IMR-90 (cell line): Measurements from ENCODE around the gene FLCN. TPM values are rescaled to one million over a fixed set of nuclear protein-coding genes. Genes with fewer than 3 reads are reported as not detected.

Source experiments
- ATAC-seq: fragments of 200-7000 bp; cut with Tn5 transposase; 2 replicates; pipeline ENCODE4 v1.9.1; 2020; ENCODE audit warnings: low read depth, mild to moderate bottlenecking, moderate library complexity
- BruUV-seq: library from RNA; stranded (reverse); fragments of 400-500 nt; replicated peaks from 2 replicates; lab custom pipeline; 2021; lab: Mats Ljungman, UMichigan
- CTCF ChIA-PET: fragments of 300-600 bp; formaldehyde crosslinking; extraction: SDS; loops from one replicate; lab custom pipeline; 2021; ENCODE audit warnings: antibody characterized with exemption; lab: Yijun Ruan, JAX
- POLR2A ChIA-PET: fragments of 300-600 bp; sonication (Branson Sonifier 250); formaldehyde crosslinking; loops from one replicate; lab custom pipeline; 2022; ENCODE audit warnings: antibody characterized with exemption; ENCODE audit not compliant: unreplicated experiment; lab: Charles Lee
- DNase-seq: peaks from one replicate; pipeline ENCODE4 v3.0.0; 2013
- H2AFZ ChIP-seq: replicated peaks from 2 replicates; pipeline ENCODE3; 2013; ENCODE audit warnings: low read length, mild to moderate bottlenecking; ENCODE audit not compliant: poor library complexity
- H2AK5ac ChIP-seq: 2 replicates; pipeline ENCODE4 v1.6.1; 2013; ENCODE audit warnings: low read depth, low read length, inconsistent platforms
- H2AK9ac ChIP-seq: replicated peaks from 2 replicates; pipeline ENCODE3; 2013; ENCODE audit warnings: mild to moderate bottlenecking, low read depth, low read length, moderate library complexity; ENCODE audit not compliant: poor library complexity
- H2BK120ac ChIP-seq: 2 replicates; pipeline ENCODE4 v1.6.1; 2013; ENCODE audit warnings: low read depth, low read length, inconsistent platforms
- H2BK15ac ChIP-seq: 3 replicates; pipeline ENCODE4 v1.6.1; 2013; ENCODE audit warnings: low read depth, low read length, inconsistent platforms
- H2BK20ac ChIP-seq: 2 replicates; pipeline ENCODE4 v1.6.1; 2013; ENCODE audit warnings: low read depth, mild to moderate bottlenecking, inconsistent platforms, low read length, moderate library complexity
- H2BK5ac ChIP-seq: 2 replicates; pipeline ENCODE4 v1.6.1; 2013; ENCODE audit warnings: mild to moderate bottlenecking, low read depth, low read length, inconsistent platforms; ENCODE audit not compliant: poor library complexity, severe bottlenecking
- H3K14ac ChIP-seq: replicated peaks from 2 replicates; pipeline ENCODE4 v1.6.1; 2013; ENCODE audit warnings: low read depth, low read length, inconsistent platforms
- H3K18ac ChIP-seq: 2 replicates; pipeline ENCODE4 v1.6.1; 2013; ENCODE audit warnings: low read depth, low read length, control low read depth
- H3K23ac ChIP-seq: 2 replicates; pipeline ENCODE4 v1.6.1; 2013; ENCODE audit warnings: low read depth, low read length, inconsistent platforms
- H3K27ac ChIP-seq: 2 replicates; pipeline ENCODE4 v1.5.1; 2013; ENCODE audit warnings: mild to moderate bottlenecking, control low read depth, low read length; ENCODE audit not compliant: insufficient read depth
- H3K27me3 ChIP-seq: 2 replicates; pipeline ENCODE4 v1.6.1; 2013; ENCODE audit warnings: low read length; ENCODE audit not compliant: control insufficient read depth, insufficient read depth
- H3K36me3 ChIP-seq: 2 replicates; pipeline ENCODE4 v1.6.1; 2013; ENCODE audit warnings: low read length, mixed read lengths; ENCODE audit not compliant: control insufficient read depth, insufficient read depth
- H3K4ac ChIP-seq: 2 replicates; pipeline ENCODE4 v1.6.1; 2013; ENCODE audit warnings: low read depth, low read length, inconsistent platforms
- H3K4me1 ChIP-seq: 2 replicates; pipeline ENCODE4 v1.6.1; 2013; ENCODE audit warnings: low read length, mixed read lengths; ENCODE audit not compliant: control insufficient read depth, insufficient read depth
- H3K4me2 ChIP-seq: 2 replicates; pipeline ENCODE4 v1.6.1; 2013; ENCODE audit warnings: low read depth, mild to moderate bottlenecking, control low read depth, low read length, moderate library complexity
- H3K4me3 ChIP-seq: 2 replicates; pipeline ENCODE4 v1.5.1; 2013; ENCODE audit warnings: low read depth, mild to moderate bottlenecking, control low read depth, low read length, moderate library complexity; ENCODE audit not compliant: insufficient read depth
- H3K56ac ChIP-seq: 2 replicates; pipeline ENCODE4 v1.6.1; 2013; ENCODE audit warnings: low read length, inconsistent platforms; ENCODE audit not compliant: insufficient read depth; ENCODE audit errors: extremely low read depth
- H3K79me1 ChIP-seq, 2 experiments: 2 replicates each; pipeline ENCODE4 v1.6.1; 2013; ENCODE audit warnings: low read length in 2 of 2, inconsistent platforms in 1 of 2, low read depth in 1 of 2
- H3K9ac ChIP-seq: 2 replicates; pipeline ENCODE4 v1.6.1; 2013; ENCODE audit warnings: low read depth, low read length, control low read depth
- H3K9me1 ChIP-seq: 2 replicates; pipeline ENCODE4 v1.6.1; 2013; ENCODE audit warnings: low read length, inconsistent platforms; ENCODE audit not compliant: insufficient read depth
- H3K9me3 ChIP-seq: 2 replicates; pipeline ENCODE4 v1.6.1; 2013; ENCODE audit warnings: low read length; ENCODE audit not compliant: control insufficient read depth, insufficient read depth
- H4K20me1 ChIP-seq: 2 replicates; pipeline ENCODE4 v1.6.1; 2013; ENCODE audit warnings: low read length, inconsistent platforms; ENCODE audit not compliant: insufficient read depth
- H4K5ac ChIP-seq: 2 replicates; pipeline ENCODE4 v1.6.1; 2013; ENCODE audit warnings: mild to moderate bottlenecking, low read depth, low read length, control low read depth
- H4K8ac ChIP-seq, 2 experiments: 2 replicates each; pipeline ENCODE4 v1.6.1; 2013; ENCODE audit warnings: low read depth in 2 of 2, low read length in 2 of 2, control low read depth in 1 of 2, inconsistent platforms in 1 of 2
- H4K91ac ChIP-seq: 2 replicates; pipeline ENCODE4 v1.6.1; 2013; ENCODE audit warnings: low read depth, low read length, inconsistent platforms; ENCODE audit not compliant: insufficient read depth
- NFE2L2 ChIP-seq: fragments of 150-350 bp; IDR thresholded peaks from 2 replicates; pipeline ENCODE4 v1.6.1; 2016; ENCODE audit warnings: low read depth, mild to moderate bottlenecking, low read length
- RAD21 ChIP-seq: IDR thresholded peaks from 2 replicates; pipeline ENCODE4 v1.6.1; 2012; ENCODE audit warnings: low read length, improper control_type of control experiment
- RFX5 ChIP-seq: IDR thresholded peaks from 2 replicates; pipeline ENCODE4 v1.8.0; 2012; ENCODE audit warnings: low read depth, mild to moderate bottlenecking, low read length, moderate library complexity
- WGBS, 2 experiments: methylation state at CpG; one replicate each; pipeline versions ENCODE4 v1.1.5 to v1.1.7; 2013; ENCODE audit warnings: missing lambda C conversion rate in 2 of 2; ENCODE audit not compliant: insufficient read length in 1 of 2; ENCODE audit errors: extremely low coverage in 2 of 2; 5-methylcytosine and 5-hydroxymethylcytosine counted together
- dilution Hi-C: fragments of 300-500 bp; cut with HindIII; formaldehyde crosslinking; loops from one replicate; pipeline ENCODE4 v1.14.3; 2018; ENCODE audit warnings: low sequenced_read_pairs; ENCODE audit not compliant: unreplicated experiment
- in situ Hi-C: fragments of 300-500 bp; cut with MboI; formaldehyde crosslinking; loops from 3 replicates; pipeline ENCODE4 v1.14.3; 2019; ENCODE audit warnings: low sequenced_read_pairs, inconsistent platforms, mixed read lengths
- intact Hi-C: fragments of 100-400 bp; cut with micrococcal nuclease; formaldehyde crosslinking; loops from 2 replicates; pipeline ENCODE4 v1.10.0; 2022
- polyA plus RNA-seq, 3 experiments: library from polyadenylated mRNA; depleted of rRNA; stranded (reverse); fragments of >200 nt; gene quantifications; 2 replicates each; pipeline ENCODE4 v1.2.3, GENCODE V29; 2012; ENCODE audit warnings: low replicate concordance in 1 of 3
- total RNA-seq: library from RNA; depleted of rRNA; stranded (reverse); fragments of >200 nt; gene quantifications from 2 replicates; pipeline ENCODE4 v1.2.3, GENCODE V29; 2012

The FLCN gene
- total and polyA plus RNA-seq, 2 of the 4 experiments (the other 2 are of a cell fraction) = 16.8 to 24.8 TPM

- Histone ChIP-seq H3K9ac (no peak overlapping the region), H3K23ac (no peak overlapping the region; the same call in 1 of the 2 replicates), H3K79me1 (peaks cover 0 to 7% of the 10 kb centered on the region in 2 experiments; a peak in 2 of 4 replicates), H3K56ac (no peak overlapping the region), H2AK9ac (peak overlapping the region; percentile 75), H3K4ac (peak overlapping the region; percentile 75), H3K18ac (peak overlapping the region; percentile 29; the same call in 1 of the 2 replicates), H2AK5ac (peak overlapping the region; percentile 70; the same call in 1 of the 2 replicates), H3K27ac (no peak overlapping the region), H2BK5ac (no peak overlapping the region), H4K5ac (no peak overlapping the region), H3K4me1 (peaks cover 16% of the 10 kb centered on the region), H4K20me1 (peaks cover 4% of the 10 kb centered on the region; the same call in 1 of the 2 replicates), H3K9me3 (no peaks in the 10 kb centered on the region), H4K91ac (no peak overlapping the region), H3K36me3 (peaks cover 5% of the 10 kb centered on the region), H2BK15ac (no peak overlapping the region), H2BK20ac (peak overlapping the region; percentile 44; the same call in 1 of the 2 replicates), H4K8ac (peak overlapping the region in 1 of 2 experiments; percentile 59; a peak in 2 of 4 replicates), H3K9me1 (peaks cover 15% of the 10 kb centered on the region; the same call in 1 of the 2 replicates), H2BK120ac (peak overlapping the region; percentile 52; the same call in 1 of the 2 replicates), H3K14ac (peak overlapping the region; percentile 62; the same call in 1 of the 2 replicates), H3K27me3 (no peaks in the 10 kb centered on the region), H2AFZ (peak overlapping the region; percentile 85), H3K4me2 (no peak overlapping the region), H3K4me3 (no peak overlapping the region)
- DNase-seq (no peak), ATAC-seq (no peak; the same call in 1 of the 2 replicates)
- BruUV-seq = no TSS peak
- dilution Hi-C loops (no loop called here), intact Hi-C loops (no loop called here), in situ Hi-C loops (no loop called here)
- ChIA-PET POLR2A (no interaction called here), CTCF (interaction anchor here (0.6 kb wide), 1 partner anchor 17 kb away, joined by 3 read pairs; no protein-coding TSS in a partner anchor)
- no peak for TF ChIP-seq RAD21
- TF ChIP-seq RFX5 = no peak
- TF ChIP-seq NFE2L2 = no peak
- WGBS, 2 experiments = 76% methylated on average over 10 of the region's 16 CpGs; no CpG with 5 or more reads in 1 of the 2 experiments
Observed at GRCh38 chr17:17206913-17207335, 30.0 kb downstream of the FLCN start.
